Glutamatergic neuron (in vitro differentiated cells): ENCODE results near the gene FLVCR1. TPM values are rescaled to one million over a fixed set of nuclear protein-coding genes. Genes with fewer than 3 reads are reported as not detected.

Experiments
- DNase-seq: peaks from one replicate; pipeline ENCODE4 v3.0.0; 2022
- H3K27ac Mint-ChIP-seq: one replicate; pipeline ENCODE4 v1.8.0; 2020; ENCODE audit warnings: mild to moderate bottlenecking, mixed read lengths, inconsistent platforms; ENCODE audit not compliant: unreplicated experiment
- H3K27me3 Mint-ChIP-seq: one replicate; pipeline ENCODE4 v1.8.0; 2020; ENCODE audit warnings: mild to moderate bottlenecking, moderate library complexity, mixed read lengths, inconsistent platforms; ENCODE audit not compliant: unreplicated experiment
- H3K36me3 Mint-ChIP-seq: one replicate; pipeline ENCODE4 v1.8.0; 2020; ENCODE audit warnings: mild to moderate bottlenecking, mixed read lengths, inconsistent platforms; ENCODE audit not compliant: unreplicated experiment
- H3K4me1 Mint-ChIP-seq: one replicate; pipeline ENCODE4 v1.8.0; 2020; ENCODE audit warnings: mild to moderate bottlenecking, low read depth, mixed read lengths, inconsistent platforms; ENCODE audit not compliant: unreplicated experiment
- H3K4me3 Mint-ChIP-seq: one replicate; pipeline ENCODE4 v1.8.0; 2020; ENCODE audit warnings: mild to moderate bottlenecking, mixed read lengths, inconsistent platforms; ENCODE audit not compliant: unreplicated experiment
- H3K9me3 Mint-ChIP-seq: one replicate; pipeline ENCODE4 v1.8.0; 2020; ENCODE audit warnings: mild to moderate bottlenecking, moderate library complexity, mixed read lengths, inconsistent platforms; ENCODE audit not compliant: unreplicated experiment
- total RNA-seq: library from RNA; stranded (reverse); fragmentation: NEBNext Ultra II Directional; extraction: Animal tissue kit (Norgen Biotek cat#: 25700); gene quantifications from one replicate; pipeline ENCODE4 v1.2.1, GENCODE V29; 2021; ENCODE audit not compliant: unreplicated experiment
- TF ChIP-seq, protein P1 (sequence below): fragments of 200-600 bp; sonication (generic); IDR thresholded peaks from one replicate; pipeline ENCODE4 v1.5.0; 2021; ENCODE audit not compliant: partially characterized antibody, unreplicated experiment

FLVCR1 gene
- total RNA-seq, 1 donor from 2014 or later: 33.4 TPM

DNA sequence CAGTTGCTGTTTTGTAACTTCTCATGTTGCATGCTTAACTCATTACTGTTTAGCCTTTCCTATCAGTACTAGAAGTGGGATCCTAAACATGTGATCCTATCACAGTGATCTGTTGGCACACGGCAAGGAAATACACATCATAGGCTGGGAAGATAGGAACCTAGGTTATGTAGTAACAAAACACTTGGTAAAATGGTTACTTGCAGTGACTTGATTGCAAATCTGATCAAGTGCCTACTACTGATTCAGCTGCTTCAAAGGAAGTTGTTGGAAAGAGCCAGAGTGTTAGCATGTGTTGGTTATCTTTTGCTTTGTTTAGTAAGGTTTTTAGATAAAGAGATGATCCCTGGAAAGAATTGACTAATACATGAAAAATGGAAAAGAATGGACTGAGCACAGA is 83.4 kb downstream of the FLVCR1 start:
- Mint-ChIP-seq H3K36me3 (peaks cover 21% of the 10 kb centered on the region), H3K9me3 (peaks cover 13% of the 10 kb centered on the region), H3K4me3 (no peak overlapping the region), H3K27ac (no peak overlapping the region), H3K27me3 (peaks cover 14% of the 10 kb centered on the region), H3K4me1 (peaks cover 12% of the 10 kb centered on the region)
- no peak for DNase-seq
- TF ChIP-seq, protein P1, sequence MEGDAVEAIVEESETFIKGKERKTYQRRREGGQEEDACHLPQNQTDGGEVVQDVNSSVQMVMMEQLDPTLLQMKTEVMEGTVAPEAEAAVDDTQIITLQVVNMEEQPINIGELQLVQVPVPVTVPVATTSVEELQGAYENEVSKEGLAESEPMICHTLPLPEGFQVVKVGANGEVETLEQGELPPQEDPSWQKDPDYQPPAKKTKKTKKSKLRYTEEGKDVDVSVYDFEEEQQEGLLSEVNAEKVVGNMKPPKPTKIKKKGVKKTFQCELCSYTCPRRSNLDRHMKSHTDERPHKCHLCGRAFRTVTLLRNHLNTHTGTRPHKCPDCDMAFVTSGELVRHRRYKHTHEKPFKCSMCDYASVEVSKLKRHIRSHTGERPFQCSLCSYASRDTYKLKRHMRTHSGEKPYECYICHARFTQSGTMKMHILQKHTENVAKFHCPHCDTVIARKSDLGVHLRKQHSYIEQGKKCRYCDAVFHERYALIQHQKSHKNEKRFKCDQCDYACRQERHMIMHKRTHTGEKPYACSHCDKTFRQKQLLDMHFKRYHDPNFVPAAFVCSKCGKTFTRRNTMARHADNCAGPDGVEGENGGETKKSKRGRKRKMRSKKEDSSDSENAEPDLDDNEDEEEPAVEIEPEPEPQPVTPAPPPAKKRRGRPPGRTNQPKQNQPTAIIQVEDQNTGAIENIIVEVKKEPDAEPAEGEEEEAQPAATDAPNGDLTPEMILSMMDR: no peak

DNA sequence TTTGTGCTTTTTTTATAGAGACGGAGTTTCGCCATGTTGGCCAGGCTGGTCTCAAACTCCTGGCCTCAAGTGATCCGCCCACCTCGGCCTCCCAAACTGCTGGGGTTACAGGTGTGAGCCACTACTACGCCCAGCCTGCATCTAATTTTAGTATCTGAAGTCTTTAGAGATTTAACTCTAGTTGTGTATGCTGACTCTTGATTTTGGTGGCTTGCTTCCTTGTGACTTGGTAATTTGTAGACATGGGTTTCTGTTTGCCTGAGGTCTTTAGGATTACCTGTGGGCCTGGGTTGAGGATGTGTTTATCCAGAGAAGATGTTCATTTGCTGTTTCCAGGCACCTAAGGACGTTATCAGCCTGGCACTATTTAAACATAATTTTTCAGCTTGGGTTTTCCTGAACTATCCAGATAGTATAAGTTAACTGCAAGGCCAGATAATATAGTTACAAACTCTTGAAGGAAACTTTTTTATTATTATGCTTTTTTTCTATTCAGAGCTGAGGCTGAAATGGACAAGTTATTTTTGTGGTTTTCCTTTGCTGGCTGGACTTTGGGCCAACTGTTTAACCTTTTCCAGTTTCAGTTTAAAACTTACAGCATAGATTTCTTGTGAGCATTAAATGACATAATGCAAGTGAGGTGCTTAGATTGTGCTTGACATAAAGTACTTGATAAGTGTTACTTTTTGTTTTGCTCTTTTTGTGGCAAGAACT is 84.8 kb downstream of the FLVCR1 start:
- H3K27me3 Mint-ChIP-seq: peaks cover 14% of the 10 kb centered on the region
- DNase-seq: no peak
- peaks cover 12% of the 10 kb centered on the region for H3K9me3 Mint-ChIP-seq
- H3K36me3 Mint-ChIP-seq: peaks cover 21% of the 10 kb centered on the region
- peaks cover 12% of the 10 kb centered on the region for H3K4me1 Mint-ChIP-seq
- H3K4me3 Mint-ChIP-seq: no peak overlapping the region
- H3K27ac Mint-ChIP-seq: no peak overlapping the region
- TF ChIP-seq, protein P1: no peak

DNA sequence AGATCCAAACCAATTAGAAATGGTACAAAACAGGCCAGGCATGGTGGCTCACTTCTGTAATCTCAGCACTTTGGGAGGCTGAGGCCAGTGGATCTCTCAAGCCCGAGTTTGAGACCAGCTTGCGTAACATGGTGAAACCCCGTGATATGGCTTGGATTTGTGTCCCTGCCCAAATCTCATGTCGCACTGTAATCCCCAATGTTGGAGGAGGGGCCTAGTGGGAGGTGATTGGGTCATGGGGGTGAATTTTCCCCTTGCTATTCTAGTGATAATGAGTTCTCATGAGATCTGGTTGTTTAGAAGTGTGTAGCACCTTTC is 85.3 kb downstream of the FLVCR1 start:
- H3K9me3 Mint-ChIP-seq: peaks cover 12% of the 10 kb centered on the region
- peaks cover 12% of the 10 kb centered on the region for H3K4me1 Mint-ChIP-seq
- no peak overlapping the region for H3K4me3 Mint-ChIP-seq
- H3K27me3 Mint-ChIP-seq: peaks cover 14% of the 10 kb centered on the region
- TF ChIP-seq, protein P1: no peak
- no peak for DNase-seq
- H3K27ac Mint-ChIP-seq: no peak overlapping the region
- peaks cover 21% of the 10 kb centered on the region for H3K36me3 Mint-ChIP-seq

DNA sequence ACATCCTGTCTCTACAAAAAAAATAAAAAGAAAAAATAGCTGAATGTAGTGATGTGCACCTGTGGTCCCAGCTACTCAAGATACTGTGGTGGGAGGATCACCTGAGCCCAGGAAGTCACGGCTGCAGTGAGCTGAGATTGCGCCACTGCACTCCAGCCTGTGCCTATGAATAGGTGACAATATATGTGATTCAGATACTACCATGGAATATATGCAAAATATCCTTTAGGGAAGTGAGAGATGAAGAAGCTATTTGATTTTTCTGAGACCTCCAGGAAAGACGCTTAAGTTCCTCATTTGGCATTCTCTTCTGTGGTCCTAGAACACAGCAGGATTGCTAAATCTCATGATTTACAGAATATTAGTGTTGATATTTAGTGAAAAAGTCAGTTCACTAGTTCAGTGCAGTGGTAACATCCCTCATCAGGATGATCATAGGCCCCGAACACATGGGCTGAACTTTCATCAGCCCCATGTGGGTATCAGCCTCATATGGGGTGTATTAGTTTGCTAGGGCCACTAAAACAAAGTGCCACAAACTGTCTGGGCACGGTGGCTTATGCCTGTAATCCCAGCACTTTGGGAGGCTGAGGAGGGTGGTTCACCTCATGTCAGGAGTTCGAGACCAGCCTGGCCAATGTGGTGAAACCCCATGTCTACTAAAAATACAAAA is 86.3 kb downstream of the FLVCR1 start:
- H3K36me3 Mint-ChIP-seq: peaks cover 17% of the 10 kb centered on the region
- peaks cover 12% of the 10 kb centered on the region for H3K4me1 Mint-ChIP-seq
- TF ChIP-seq, protein P1: no peak
- no peak for DNase-seq
- no peak overlapping the region for H3K27ac Mint-ChIP-seq
- H3K4me3 Mint-ChIP-seq: peak overlapping the region; percentile 30
- peaks cover 10% of the 10 kb centered on the region for H3K9me3 Mint-ChIP-seq
- peaks cover 11% of the 10 kb centered on the region for H3K27me3 Mint-ChIP-seq

DNA sequence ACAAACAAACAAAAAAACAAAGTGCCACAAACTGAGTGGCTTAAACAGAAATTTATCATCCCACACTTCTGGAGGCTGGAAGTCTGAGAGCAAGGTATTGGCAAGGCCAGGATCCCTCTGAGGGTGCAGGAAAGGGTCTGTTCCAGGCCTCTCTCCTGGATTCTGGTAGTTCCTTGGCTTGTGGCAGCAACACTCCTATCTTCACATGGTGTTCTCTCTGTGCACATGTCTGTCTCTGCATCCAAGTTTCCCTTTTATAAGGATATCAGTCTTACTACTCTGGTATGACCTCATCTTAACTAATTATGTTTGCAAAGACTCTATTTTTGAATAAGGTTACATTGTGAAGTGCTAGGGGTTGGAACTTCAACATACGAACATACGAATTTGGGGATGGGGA is 87.0 kb downstream of the FLVCR1 start:
- Mint-ChIP-seq H3K27ac (no peak overlapping the region), H3K36me3 (peaks cover 11% of the 10 kb centered on the region), H3K4me3 (no peak overlapping the region), H3K9me3 (peaks cover 6% of the 10 kb centered on the region), H3K27me3 (peaks cover 13% of the 10 kb centered on the region), H3K4me1 (peaks cover 10% of the 10 kb centered on the region)
- DNase-seq: no peak
- TF ChIP-seq, protein P1: no peak
